ENCODE data around the gene ZNF891. TPM values are rescaled to one million over a fixed set of nuclear protein-coding genes. Genes with fewer than 3 reads are reported as not detected.

Gene ZNF891
- total and polyA plus RNA-seq, 2 of the 13 experiments (the other 11 are each of a cell fraction or from before 2014, with no cell fraction given) = 1.3 to 2.1 TPM

- TF ChIP-seq PRDM15 (CRISPR knock-in tag; IDR thresholded peaks at IDR 0.05) = no peak; the same call in 1 of the 2 replicates
- no peak for TF ChIP-seq USF2 (IDR thresholded peaks at IDR 0.05; ENCODE audit: low read depth, low read length)
- TF ChIP-seq USF2 (CRISPR knock-in tag; IDR thresholded peaks at IDR 0.05; ENCODE audit: borderline replicate concordance) = no peak; the same call in 1 of the 2 replicates
- peak; percentile 68; the same call in 1 of the 2 replicates for TF ChIP-seq ZNF232 (CRISPR knock-in tag; IDR thresholded peaks at IDR 0.05; ENCODE audit: borderline replicate concordance)
- no peak for TF ChIP-seq HNF4A (CRISPR knock-in tag; IDR thresholded peaks at IDR 0.05)
- peak; percentile 15; the same call in 1 of the 2 replicates for TF ChIP-seq ZBTB10 (CRISPR knock-in tag; IDR thresholded peaks at IDR 0.05; ENCODE audit: borderline replicate concordance)
- TF ChIP-seq ZSCAN29 (CRISPR knock-in tag; conservative IDR thresholded peaks at IDR 0.05) = no peak
- no peak for TF ChIP-seq ZNF878 (CRISPR knock-in tag; IDR thresholded peaks at IDR 0.05)
- TF ChIP-seq ZNF570 (CRISPR knock-in tag; IDR thresholded peaks at IDR 0.05; ENCODE audit: borderline replicate concordance) = no peak
- no peak for TF ChIP-seq DNMT3B (CRISPR knock-in tag; conservative IDR thresholded peaks at IDR 0.05)
- TF ChIP-seq NFRKB (IDR thresholded peaks at IDR 0.05) = no peak
- TF ChIP-seq PLRG1 (conservative IDR thresholded peaks at IDR 0.05) = no peak
- no peak for TF ChIP-seq SSRP1 (CRISPR knock-in tag; IDR thresholded peaks at IDR 0.05)
- no peak for TF ChIP-seq CAMTA2 (CRISPR knock-in tag; IDR thresholded peaks at IDR 0.05; ENCODE audit: borderline replicate concordance)
- peak; percentile 64 for TF ChIP-seq MXI1 (IDR thresholded peaks at IDR 0.05; ENCODE audit: borderline replicate concordance, low read depth, low read length)
- TF ChIP-seq GABPA (IDR thresholded peaks at IDR 0.05; ENCODE audit: low read depth, low read length) = no peak; the same call in 1 of the 2 replicates
- TF ChIP-seq GABPA (CRISPR knock-in tag; IDR thresholded peaks at IDR 0.05; ENCODE audit: low read depth) = peak; percentile 76
- no peak for TF ChIP-seq ZBTB38 (CRISPR knock-in tag; IDR thresholded peaks at IDR 0.05)
- TF ChIP-seq FOXA3 (CRISPR knock-in tag; IDR thresholded peaks at IDR 0.05) = no peak; the same call in 1 of the 2 replicates
- TF ChIP-seq ZSCAN31 (CRISPR knock-in tag; IDR thresholded peaks at IDR 0.05; ENCODE audit: low read depth) = no peak
- peak; percentile 95 for TF ChIP-seq HOXA3 (CRISPR knock-in tag; IDR thresholded peaks at IDR 0.05)
- TF ChIP-seq ZKSCAN5 (CRISPR knock-in tag; IDR thresholded peaks at IDR 0.05) = no peak; the same call in 1 of the 2 replicates
Measured at GRCh38 chr12:133080368-133081158, 49.5 kb downstream of the ZNF891 start, which contains the start of gene ZNF140 (continued).

Data from HepG2 (cell line).